COLO829 (cell line): ENCODE measurements around the gene RNASE8.

ENCODE experiments used
- DNase-seq: peaks from one replicate; pipeline ENCODE4 v3.0.0; 2012; ENCODE audit warnings: low spot score

Gene RNASE8

GRCh38 chr14:21106498-21107282 lies 49.1 kb downstream of the RNASE8 start:
- DNase-seq, result peak; percentile 74

DNA sequence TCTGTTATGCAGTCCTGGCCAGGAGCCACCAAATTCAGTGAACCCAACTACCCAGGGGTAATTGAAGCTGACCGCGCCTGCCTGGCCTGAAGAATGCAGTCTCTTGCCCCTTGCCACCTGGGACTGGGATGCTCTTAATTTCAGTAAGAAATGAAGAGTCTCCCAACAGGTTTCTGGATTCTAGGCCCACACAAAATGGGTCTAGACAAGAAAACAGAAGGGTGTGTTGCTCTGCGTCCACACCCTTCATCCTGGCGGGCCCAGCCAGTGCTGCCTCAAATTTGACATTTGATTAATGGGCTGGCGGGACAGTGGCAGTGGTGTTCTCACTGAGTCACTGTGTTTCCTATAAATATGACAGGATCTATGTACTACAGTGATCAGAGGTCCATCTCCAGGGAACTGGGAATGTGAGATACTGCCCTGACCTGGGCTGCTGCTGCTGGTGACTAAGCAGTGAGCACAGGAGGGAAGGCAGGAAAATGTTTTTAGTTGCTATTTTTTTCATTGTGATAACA lies 49.7 kb downstream of the RNASE8 start:
- peak; percentile 57 for DNase-seq
